ENCODE results near the gene CLCN6.

CLCN6 gene

GRCh38 chr1:11857164-11857851, 51.3 kb downstream of the CLCN6 start:
- Histone ChIP-seq H3K27ac (ENCODE audit: low read depth, low read length) (no peak overlapping the region), H3K18ac (ENCODE audit: low read length) (no peak overlapping the region), H2AK5ac (ENCODE audit: low read length) (no peak overlapping the region), H3K36me3 (ENCODE audit: control insufficient read depth in 1 of 2, insufficient read depth in 2 of 2, low read length in 2 of 2) (no peaks in the 10 kb centered on the region), H3K4ac (ENCODE audit: low read depth, low read length) (no peak overlapping the region), H3K9me3 (ENCODE audit: insufficient read depth, low read depth, low read length) (no peaks in the 10 kb centered on the region), H3K4me3 (ENCODE audit: low read depth, low read length) (no peak overlapping the region), H3K27me3 (ENCODE audit: insufficient read depth, low read length) (no peaks in the 10 kb centered on the region), H4K8ac (ENCODE audit: low read depth, low read length) (no peak overlapping the region), H3K4me2 (ENCODE audit: low read length) (no peak overlapping the region), H4K12ac (ENCODE audit: low read depth, low read length) (no peak overlapping the region), H3K23ac (ENCODE audit: low read length) (no peak overlapping the region), H3K9ac (ENCODE audit: low read length) (no peak overlapping the region), H3K14ac (ENCODE audit: low read length) (no peak overlapping the region), H2BK5ac (ENCODE audit: low read depth, low read length, poor library complexity) (no peak overlapping the region), H2BK120ac (ENCODE audit: insufficient read depth, low read length, poor library complexity) (no peak overlapping the region), H3K79me1 (ENCODE audit: low read length) (peaks cover 4% of the 10 kb centered on the region), H2AFZ (ENCODE audit: insufficient read depth, low read length, poor library complexity) (no peak overlapping the region), H4K91ac (ENCODE audit: low read depth, low read length) (no peak overlapping the region), H3K79me2 (ENCODE audit: control insufficient read depth, insufficient read depth, low read length, poor library complexity) (no peaks in the 10 kb centered on the region), H2BK12ac (ENCODE audit: low read length) (no peak overlapping the region), H3K4me1 (ENCODE audit: control insufficient read depth in 1 of 2, insufficient read depth in 2 of 2, low read length in 2 of 2) (peaks cover 12 to 19% of the 10 kb centered on the region in 2 experiments)
- WGBS (ENCODE audit: extremely low coverage, insufficient coverage, insufficient read length) = no CpG with 5 or more reads among the region's 10 CpGs
- no peak for DNase-seq

GRCh38 chr1:11858158-11858557, 52.2 kb downstream of the CLCN6 start:
- peak overlapping the region; percentile 68 for H3K4me2 ChIP-seq (ENCODE audit: low read length)
- H4K8ac ChIP-seq (ENCODE audit: low read depth, low read length) = no peak overlapping the region
- no peak overlapping the region for H3K14ac ChIP-seq (ENCODE audit: low read length)
- no peaks in the 10 kb centered on the region for H3K36me3 ChIP-seq (ENCODE audit: control insufficient read depth in 1 of 2, insufficient read depth in 2 of 2, low read length in 2 of 2)
- DNase-seq = no peak
- peak overlapping the region; percentile 55 for H3K4me3 ChIP-seq (ENCODE audit: low read depth, low read length)
- H3K4me1 ChIP-seq (ENCODE audit: control insufficient read depth in 1 of 2, insufficient read depth in 2 of 2, low read length in 2 of 2) = peaks cover 12 to 19% of the 10 kb centered on the region in 2 experiments
- no peak overlapping the region for H4K12ac ChIP-seq (ENCODE audit: low read depth, low read length)
- H3K79me1 ChIP-seq (ENCODE audit: low read length) = peaks cover 4% of the 10 kb centered on the region
- no peaks in the 10 kb centered on the region for H3K27me3 ChIP-seq (ENCODE audit: insufficient read depth, low read length)
- no peak overlapping the region for H2BK12ac ChIP-seq (ENCODE audit: low read length)
- H3K79me2 ChIP-seq (ENCODE audit: control insufficient read depth, insufficient read depth, low read length, poor library complexity) = no peaks in the 10 kb centered on the region
- H2BK5ac ChIP-seq (ENCODE audit: low read depth, low read length, poor library complexity) = no peak overlapping the region
- H2AFZ ChIP-seq (ENCODE audit: insufficient read depth, low read length, poor library complexity) = no peak overlapping the region
- no peak overlapping the region for H2BK120ac ChIP-seq (ENCODE audit: insufficient read depth, low read length, poor library complexity)
- peak overlapping the region; percentile 15 for H4K91ac ChIP-seq (ENCODE audit: low read depth, low read length)
- H3K4ac ChIP-seq (ENCODE audit: low read depth, low read length) = no peak overlapping the region
- H3K9me3 ChIP-seq (ENCODE audit: insufficient read depth, low read depth, low read length) = no peaks in the 10 kb centered on the region
- no peak overlapping the region for H3K9ac ChIP-seq (ENCODE audit: low read length)
- H3K18ac ChIP-seq (ENCODE audit: low read length) = no peak overlapping the region
- WGBS (ENCODE audit: extremely low coverage, insufficient coverage, insufficient read length) = no CpG with 5 or more reads among the region's 14 CpGs
- H3K27ac ChIP-seq (ENCODE audit: low read depth, low read length) = no peak overlapping the region
- no peak overlapping the region for H2AK5ac ChIP-seq (ENCODE audit: low read length)
- H3K23ac ChIP-seq (ENCODE audit: low read length) = no peak overlapping the region

- peaks cover 4% of the 10 kb centered on the region for H3K79me1 ChIP-seq (ENCODE audit: low read length)
- no peak within 1 kb of the TSS for H2BK12ac ChIP-seq (ENCODE audit: low read length)
- no peak within 1 kb of the TSS for H2AK5ac ChIP-seq (ENCODE audit: low read length)
- H3K9me3 ChIP-seq (ENCODE audit: insufficient read depth, low read depth, low read length) = no peaks in the 10 kb centered on the region
- H3K9ac ChIP-seq (ENCODE audit: low read length) = no peak within 1 kb of the TSS
- no peak within 1 kb of the TSS for H3K23ac ChIP-seq (ENCODE audit: low read length)
- peak within 1 kb of the TSS; percentile 15 for H4K91ac ChIP-seq (ENCODE audit: low read depth, low read length)
- no peak within 1 kb of the TSS for H3K14ac ChIP-seq (ENCODE audit: low read length)
- peak within 1 kb of the TSS; percentile 31 for H3K27ac ChIP-seq (ENCODE audit: low read depth, low read length)
- no peaks in the 10 kb centered on the region for H3K27me3 ChIP-seq (ENCODE audit: insufficient read depth, low read length)
- H3K36me3 ChIP-seq (ENCODE audit: control insufficient read depth in 1 of 2, insufficient read depth in 2 of 2, low read length in 2 of 2) = no peaks in the 10 kb centered on the region
- H3K4ac ChIP-seq (ENCODE audit: low read depth, low read length) = no peak within 1 kb of the TSS
- no peak for DNase-seq
- no peak within 1 kb of the TSS for H4K12ac ChIP-seq (ENCODE audit: low read depth, low read length)
- H2BK120ac ChIP-seq (ENCODE audit: insufficient read depth, low read length, poor library complexity) = peak within 1 kb of the TSS; percentile 6
- peaks cover 12 to 19% of the 10 kb centered on the region in 2 experiments for H3K4me1 ChIP-seq (ENCODE audit: control insufficient read depth in 1 of 2, insufficient read depth in 2 of 2, low read length in 2 of 2)
- H4K8ac ChIP-seq (ENCODE audit: low read depth, low read length) = no peak within 1 kb of the TSS
- WGBS (ENCODE audit: extremely low coverage, insufficient coverage, insufficient read length) = no CpG with 5 or more reads among the region's 16 CpGs
- peak within 1 kb of the TSS; percentile 68 for H3K4me2 ChIP-seq (ENCODE audit: low read length)
- no peak within 1 kb of the TSS for H2AFZ ChIP-seq (ENCODE audit: insufficient read depth, low read length, poor library complexity)
- H2BK5ac ChIP-seq (ENCODE audit: low read depth, low read length, poor library complexity) = no peak within 1 kb of the TSS
- H3K79me2 ChIP-seq (ENCODE audit: control insufficient read depth, insufficient read depth, low read length, poor library complexity) = no peaks in the 10 kb centered on the region
- H3K18ac ChIP-seq (ENCODE audit: low read length) = no peak within 1 kb of the TSS
- H3K4me3 ChIP-seq (ENCODE audit: low read depth, low read length) = peak within 1 kb of the TSS; percentile 55
These were observed 52.6 kb downstream of the CLCN6 start, which contains the start of gene NPPB for GRCh38 chr1:11858613-11858967. TSS of gene NPPB (minus strand) at chr1:11858945. CDS start at chr1:11858833, 112 bp downstream.

GRCh38 chr1:11858968-11859871, 53.2 kb downstream of the CLCN6 start:
- H3K79me2 ChIP-seq (ENCODE audit: control insufficient read depth, insufficient read depth, low read length, poor library complexity) = no peaks in the 10 kb centered on the region
- H3K27ac ChIP-seq (ENCODE audit: low read depth, low read length) = peak overlapping the region; percentile 31
- H3K27me3 ChIP-seq (ENCODE audit: insufficient read depth, low read length) = no peaks in the 10 kb centered on the region
- no peak overlapping the region for H3K18ac ChIP-seq (ENCODE audit: low read length)
- H3K4ac ChIP-seq (ENCODE audit: low read depth, low read length) = no peak overlapping the region
- no peak overlapping the region for H3K9ac ChIP-seq (ENCODE audit: low read length)
- peak overlapping the region; percentile 55 for H3K4me3 ChIP-seq (ENCODE audit: low read depth, low read length)
- H2BK5ac ChIP-seq (ENCODE audit: low read depth, low read length, poor library complexity) = no peak overlapping the region
- H3K36me3 ChIP-seq (ENCODE audit: control insufficient read depth in 1 of 2, insufficient read depth in 2 of 2, low read length in 2 of 2) = no peaks in the 10 kb centered on the region
- H3K23ac ChIP-seq (ENCODE audit: low read length) = no peak overlapping the region
- no peak overlapping the region for H4K8ac ChIP-seq (ENCODE audit: low read depth, low read length)
- no peaks in the 10 kb centered on the region for H3K9me3 ChIP-seq (ENCODE audit: insufficient read depth, low read depth, low read length)
- WGBS (ENCODE audit: extremely low coverage, insufficient coverage, insufficient read length) = no CpG with 5 or more reads among the region's 53 CpGs
- H2AK5ac ChIP-seq (ENCODE audit: low read length) = no peak overlapping the region
- peak overlapping the region; percentile 6 for H2BK120ac ChIP-seq (ENCODE audit: insufficient read depth, low read length, poor library complexity)
- H3K4me2 ChIP-seq (ENCODE audit: low read length) = peak overlapping the region; percentile 68
- peaks cover 12 to 19% of the 10 kb centered on the region in 2 experiments for H3K4me1 ChIP-seq (ENCODE audit: control insufficient read depth in 1 of 2, insufficient read depth in 2 of 2, low read length in 2 of 2)
- H4K91ac ChIP-seq (ENCODE audit: low read depth, low read length) = peak overlapping the region; percentile 4
- no peak overlapping the region for H2AFZ ChIP-seq (ENCODE audit: insufficient read depth, low read length, poor library complexity)
- H3K79me1 ChIP-seq (ENCODE audit: low read length) = peaks cover 4% of the 10 kb centered on the region
- H4K12ac ChIP-seq (ENCODE audit: low read depth, low read length) = no peak overlapping the region
- DNase-seq = peak; percentile 87 to 88
- H3K14ac ChIP-seq (ENCODE audit: low read length) = no peak overlapping the region
- no peak overlapping the region for H2BK12ac ChIP-seq (ENCODE audit: low read length)

Data from trophoblast cell (in vitro differentiated cells and primary cell).